HCT116 (cell line): ENCODE measurements around the gene H6PD.

Source experiments
- CTCF ChIP-seq, 3 experiments: fragments of 200-600 bp in 1 of 3; sonication (generic) in 1 of 3; IDR thresholded peaks in 2 of 3; conservative IDR thresholded peaks in 1 of 3; 2 replicates each; pipeline ENCODE4 v1.5.1; 2012 to 2017; ENCODE audit warnings: low read depth in 2 of 3, low read length in 2 of 3, antibody characterized with exemption in 1 of 3, borderline replicate concordance in 1 of 3, control low read depth in 1 of 3, mild to moderate bottlenecking in 1 of 3, mixed read lengths in 1 of 3, mixed run types in 1 of 3, moderate library complexity in 1 of 3; ENCODE audit not compliant: insufficient read depth in 1 of 3
- MAX ChIP-seq: IDR thresholded peaks from 2 replicates; pipeline ENCODE4 v1.6.1; 2012
- RAD21 ChIP-seq: IDR thresholded peaks from 2 replicates; pipeline ENCODE4 v1.6.1; 2012; ENCODE audit warnings: low read depth, mild to moderate bottlenecking
- SP1 ChIP-seq: IDR thresholded peaks from 2 replicates; pipeline ENCODE4 v1.6.1; 2012; ENCODE audit warnings: low read depth

- TF ChIP-seq MAX (no peak), SP1 (no peak), CTCF (IDR thresholded peaks at IDR 0.05 in 2 of 3, conservative IDR thresholded peaks at IDR 0.05 in 1 of 3; ENCODE audit: borderline replicate concordance in 1 of 3, insufficient read depth in 1 of 3, low read depth in 2 of 3, low read length in 2 of 3) (no peak; a peak in 1 of 6 replicates), RAD21 (peak; percentile 45)
Observed at GRCh38 chr1:9294910-9295636, 60.5 kb downstream of the H6PD start.
